HCT116 (cell line): ENCODE data around the gene CAPN5.

Source experiments
- CTCF ChIP-seq, 3 experiments: fragments of 200-600 bp in 1 of 3; sonication (generic) in 1 of 3; IDR thresholded peaks in 2 of 3; conservative IDR thresholded peaks in 1 of 3; 2 replicates each; pipeline ENCODE4 v1.5.1; 2012 to 2017; ENCODE audit warnings: low read depth in 2 of 3, low read length in 2 of 3, antibody characterized with exemption in 1 of 3, borderline replicate concordance in 1 of 3, control low read depth in 1 of 3, mild to moderate bottlenecking in 1 of 3, mixed read lengths in 1 of 3, mixed run types in 1 of 3, moderate library complexity in 1 of 3; ENCODE audit not compliant: insufficient read depth in 1 of 3
- EZH2phosphoT487 ChIP-seq: fragments of 200-600 bp; IDR thresholded peaks from 2 replicates; pipeline ENCODE4 v1.6.1; 2018; ENCODE audit warnings: antibody characterized with exemption, borderline replicate concordance
- REST ChIP-seq: IDR thresholded peaks from 2 replicates; pipeline ENCODE4 v1.6.1; 2012; ENCODE audit warnings: low read depth
- SIN3A ChIP-seq: IDR thresholded peaks from 2 replicates; pipeline ENCODE4 v1.6.1; 2012; ENCODE audit warnings: low read depth

- TF ChIP-seq CTCF (IDR thresholded peaks at IDR 0.05 in 2 of 3, conservative IDR thresholded peaks at IDR 0.05 in 1 of 3; ENCODE audit: borderline replicate concordance in 1 of 3, insufficient read depth in 1 of 3, low read depth in 2 of 3, low read length in 2 of 3) (no peak), REST (no peak), SIN3A (no peak), EZH2phosphoT487 (no peak)
Observed at GRCh38 chr11:77103319-77103718, 36.5 kb downstream of the CAPN5 start.
